HG03378 (cell line): ENCODE measurements around the gene PEX11A.

Source experiments
- ATAC-seq: cut with Tn5 transposase; IDR thresholded peaks from one replicate; pipeline ENCODE4 v1.9.1; 2021; ENCODE audit warnings: mild to moderate bottlenecking, moderate library complexity; ENCODE audit not compliant: unreplicated experiment

The PEX11A gene

DNA sequence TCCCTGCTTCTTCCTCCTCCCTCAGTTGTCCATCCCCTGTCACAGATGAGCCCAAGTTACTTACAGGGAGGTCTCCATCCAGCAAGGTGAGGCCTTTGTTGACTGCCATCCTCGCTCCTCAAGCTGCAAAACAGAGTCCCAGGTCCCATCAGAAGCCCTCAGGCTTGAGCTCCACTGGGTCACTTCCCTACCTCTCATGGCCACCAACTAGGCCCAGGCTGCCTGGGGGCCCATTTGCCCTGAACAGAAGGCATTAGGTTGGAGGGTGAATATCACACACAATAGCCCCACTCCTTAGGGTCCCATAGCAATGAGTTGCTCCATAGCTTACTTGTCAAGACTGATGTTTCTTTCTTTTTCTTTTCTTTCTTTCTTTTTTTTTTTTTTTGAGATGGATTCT lies 13.2 kb downstream of the PEX11A start:
- no peak for ATAC-seq

DNA sequence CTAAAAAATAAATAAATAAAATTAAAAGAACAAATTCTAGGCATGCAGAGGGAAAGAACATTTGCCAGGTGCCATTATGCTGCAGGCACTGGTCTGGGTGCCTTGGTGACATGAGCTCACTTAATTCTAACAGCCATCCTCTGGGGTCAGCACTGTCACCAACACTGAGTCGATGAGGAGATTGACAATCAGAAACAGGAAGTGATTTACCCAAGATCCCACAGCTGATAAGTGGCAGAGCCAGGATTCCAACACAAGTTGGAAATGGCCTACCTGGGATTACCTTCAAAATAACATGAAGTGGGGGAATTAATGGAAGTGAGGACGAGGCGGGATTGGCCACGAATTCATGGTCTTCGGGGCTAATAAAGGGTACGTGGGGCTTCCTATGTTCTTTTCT lies 14.9 kb downstream of the PEX11A start:
- no peak for ATAC-seq

DNA sequence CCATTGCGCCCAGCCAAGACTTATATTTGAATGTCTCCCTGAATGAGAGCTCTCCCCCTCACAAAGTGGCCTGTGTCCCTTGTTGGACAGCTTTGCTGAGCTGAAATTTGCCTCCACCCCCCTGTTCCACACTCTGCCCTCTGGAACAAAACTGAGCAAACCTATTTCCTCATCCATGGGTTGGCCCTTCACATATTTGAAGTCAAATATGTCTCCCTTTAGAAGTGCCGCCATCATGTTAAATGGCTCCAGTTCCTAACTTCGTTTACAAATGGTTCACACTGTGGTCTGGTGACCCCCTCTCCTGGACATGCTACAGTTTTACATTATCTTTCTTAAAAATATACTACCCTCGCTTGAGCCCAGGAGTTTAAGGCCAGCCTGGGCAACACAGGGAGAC lies 16.0 kb downstream of the PEX11A start:
- no peak for ATAC-seq

DNA sequence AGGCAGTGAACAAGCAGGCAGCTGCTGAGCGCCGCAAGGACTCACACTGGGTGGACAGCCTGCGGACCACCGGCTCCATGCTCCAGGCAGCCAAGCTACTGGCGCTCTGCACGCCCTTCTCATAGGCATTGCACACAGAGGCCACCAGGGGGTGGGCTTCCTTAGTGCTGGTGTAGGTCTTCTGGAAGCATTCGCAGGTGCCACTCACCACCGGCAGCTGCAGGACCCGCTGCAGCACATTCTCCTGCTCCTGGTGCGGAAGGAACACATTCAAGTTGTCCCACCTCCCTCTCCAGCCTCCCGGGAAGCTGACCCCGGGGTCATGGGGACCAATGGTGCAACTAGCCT lies 17.4 kb downstream of the PEX11A start:
- ATAC-seq: no peak

DNA sequence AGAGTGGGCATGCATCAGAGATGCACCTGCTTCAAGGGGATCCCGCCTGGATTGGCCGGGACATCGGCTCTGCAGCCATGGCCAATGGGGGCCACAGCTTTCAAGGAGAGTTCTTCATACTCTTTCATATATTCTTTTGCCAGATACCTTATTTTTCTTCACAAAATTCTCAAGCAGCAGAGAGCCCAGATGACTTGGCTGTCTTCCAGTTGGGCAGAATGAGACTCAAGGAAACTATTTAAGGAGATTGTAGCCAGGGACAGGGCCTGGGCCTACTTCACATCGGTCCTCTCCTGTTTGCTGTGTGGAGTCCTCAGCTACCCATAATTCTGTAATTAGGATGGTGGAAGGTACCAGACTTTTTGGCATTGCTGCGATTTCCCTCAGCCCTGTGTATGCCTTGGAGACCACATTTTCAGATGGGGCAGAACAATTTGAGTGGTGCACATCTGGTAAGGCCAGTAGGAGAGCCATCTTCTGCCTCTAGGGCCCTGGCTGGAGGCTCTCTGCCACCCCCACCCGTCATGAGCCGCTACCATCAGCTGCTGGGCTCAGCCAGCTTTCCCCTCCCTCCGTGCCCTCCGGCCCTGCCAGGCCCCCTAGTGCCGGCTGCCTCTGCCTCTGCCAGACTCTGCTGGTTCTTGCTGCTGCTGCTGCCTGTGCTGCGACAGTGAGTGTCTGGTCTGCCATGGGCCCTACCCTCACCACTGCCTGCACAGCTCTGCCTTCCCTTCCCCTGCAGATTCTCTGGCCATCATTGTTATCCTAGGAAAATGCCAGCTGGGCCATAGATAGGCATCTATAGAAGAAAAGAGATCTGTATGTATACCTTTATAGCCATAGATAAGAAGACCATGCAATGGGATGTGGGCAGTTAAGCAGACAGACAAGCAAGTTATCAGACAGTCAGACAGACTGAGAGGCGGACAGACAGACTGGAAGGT lies 18.1 kb downstream of the PEX11A start:
- ATAC-seq: no peak

DNA sequence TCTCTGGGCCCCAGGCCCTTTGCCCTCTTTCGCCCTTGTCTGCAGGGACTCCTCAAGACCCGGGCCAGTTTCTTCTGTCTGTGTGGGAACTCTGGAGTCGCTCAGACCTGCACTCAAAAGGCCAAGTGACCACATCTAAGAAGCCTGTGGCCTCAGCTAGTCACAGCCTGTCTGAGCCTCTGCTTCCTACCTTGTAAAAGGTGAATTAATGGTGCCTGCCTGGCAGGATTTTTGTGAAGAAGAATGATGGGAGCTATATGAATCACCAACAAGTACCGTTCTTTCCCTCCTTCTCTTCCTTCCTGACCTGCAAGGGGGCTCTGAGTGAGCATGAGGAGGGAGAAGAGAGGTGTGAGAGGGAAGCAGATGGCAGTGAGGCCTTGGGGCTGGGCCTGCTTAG lies 18.9 kb downstream of the PEX11A start:
- ATAC-seq: no peak

DNA sequence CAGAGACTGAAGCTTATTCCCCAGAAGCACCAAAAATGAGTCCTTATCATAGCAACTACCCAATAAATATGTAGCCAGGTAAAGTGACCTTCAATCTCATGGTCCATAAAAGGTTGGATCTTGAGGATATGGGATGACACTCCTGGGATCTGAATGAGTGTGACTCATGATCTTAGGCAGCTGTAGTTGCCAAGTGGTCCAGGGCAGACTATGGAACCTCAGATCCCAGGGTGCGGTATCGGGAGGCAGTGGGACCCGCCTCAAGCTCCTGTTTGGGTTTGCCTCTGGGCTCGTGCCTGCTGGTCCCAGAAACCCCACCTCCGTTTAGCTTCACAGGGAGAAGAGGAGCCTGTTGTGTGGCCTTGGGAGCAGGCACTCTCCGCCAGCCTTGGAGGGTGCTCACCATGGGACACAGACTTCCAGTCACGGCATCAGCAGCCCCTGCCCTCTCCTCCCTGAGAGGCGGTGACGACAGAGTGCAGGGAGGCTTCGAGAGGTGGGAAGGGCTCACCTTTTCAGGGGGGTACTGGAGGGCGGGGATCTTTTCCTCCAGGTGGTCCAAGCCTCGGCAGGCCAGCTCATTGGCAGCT lies 19.5 kb downstream of the PEX11A start:
- no peak for ATAC-seq

DNA sequence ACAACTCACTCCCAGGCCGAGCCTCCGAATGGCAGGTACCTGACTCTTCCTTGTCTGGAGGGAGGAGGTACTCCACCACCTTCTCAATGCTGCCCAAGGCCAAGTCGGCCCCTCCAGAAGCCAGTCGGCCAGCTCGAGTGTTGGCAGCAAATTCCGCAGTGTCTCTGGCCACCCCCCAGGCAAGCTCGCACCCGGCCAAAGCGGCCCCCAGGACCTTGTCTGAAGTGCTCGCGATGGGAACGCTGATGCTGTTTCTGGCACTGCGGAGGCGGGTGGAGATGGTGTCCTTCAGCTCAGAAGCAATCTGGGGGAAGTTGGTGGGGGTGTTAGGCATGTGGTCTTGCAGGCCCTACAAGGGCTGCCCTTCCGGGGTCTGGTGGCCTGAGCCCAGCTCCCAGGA lies 20.6 kb downstream of the PEX11A start:
- no peak for ATAC-seq

DNA sequence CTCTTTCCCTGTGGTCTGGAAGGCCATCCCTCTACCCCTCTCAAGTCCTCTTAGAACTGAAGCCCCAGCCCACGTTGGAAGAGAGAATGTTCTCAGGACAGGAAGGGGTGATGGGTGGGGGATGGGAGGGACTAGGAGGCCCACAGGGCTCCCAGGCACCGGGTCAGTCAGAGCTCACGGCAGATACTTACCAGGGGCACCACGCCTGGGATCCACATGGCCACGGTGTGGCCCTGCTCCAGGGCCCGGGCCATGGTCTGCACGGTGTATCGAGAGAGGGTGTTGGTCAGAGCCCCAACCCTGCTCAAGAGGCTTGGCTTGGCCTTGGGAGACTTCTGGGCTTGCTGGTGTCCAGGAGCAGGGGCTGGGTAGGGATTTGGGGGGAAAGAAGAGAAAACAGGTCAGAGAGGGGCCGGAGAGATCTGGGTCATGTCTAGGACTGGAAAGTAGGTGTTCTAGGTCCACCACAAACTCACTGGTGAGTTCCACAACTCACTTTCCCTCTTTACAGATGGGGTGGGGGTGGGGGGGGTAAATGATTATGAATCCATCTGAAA lies 21.2 kb downstream of the PEX11A start:
- no peak for ATAC-seq

DNA sequence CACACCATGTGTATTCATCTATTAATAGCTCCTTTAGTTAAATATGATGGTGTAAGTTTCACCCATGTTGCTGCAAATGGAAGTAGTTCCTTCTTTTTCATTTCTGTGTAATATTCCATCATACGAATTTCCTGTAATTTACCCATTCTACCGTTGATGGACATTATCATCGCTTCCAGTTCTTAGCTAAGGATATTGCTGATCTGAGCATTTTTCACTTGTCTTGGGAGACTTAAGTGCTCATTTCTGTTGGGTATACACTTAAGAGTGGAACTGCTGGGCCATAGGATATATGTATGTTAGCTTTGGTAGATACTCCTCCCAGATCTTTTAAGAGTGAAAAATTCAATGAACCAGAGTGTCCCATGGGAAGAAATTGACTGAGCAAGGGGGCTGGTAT lies 22.4 kb downstream of the PEX11A start:
- ATAC-seq: no peak

DNA sequence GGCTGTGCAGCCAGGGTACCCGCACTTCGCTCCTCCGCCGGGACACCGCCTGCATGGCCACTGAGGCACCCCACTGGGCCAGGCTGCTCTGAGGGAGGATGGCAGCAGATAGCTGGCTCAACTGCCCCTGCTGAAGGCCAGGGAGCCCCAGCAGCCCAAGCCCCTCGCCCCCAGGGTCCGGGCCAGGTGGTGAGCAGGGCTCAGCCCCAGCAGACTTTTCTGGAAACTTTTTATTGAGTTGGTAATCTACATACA lies 22.9 kb downstream of the PEX11A start:
- no peak for ATAC-seq

DNA sequence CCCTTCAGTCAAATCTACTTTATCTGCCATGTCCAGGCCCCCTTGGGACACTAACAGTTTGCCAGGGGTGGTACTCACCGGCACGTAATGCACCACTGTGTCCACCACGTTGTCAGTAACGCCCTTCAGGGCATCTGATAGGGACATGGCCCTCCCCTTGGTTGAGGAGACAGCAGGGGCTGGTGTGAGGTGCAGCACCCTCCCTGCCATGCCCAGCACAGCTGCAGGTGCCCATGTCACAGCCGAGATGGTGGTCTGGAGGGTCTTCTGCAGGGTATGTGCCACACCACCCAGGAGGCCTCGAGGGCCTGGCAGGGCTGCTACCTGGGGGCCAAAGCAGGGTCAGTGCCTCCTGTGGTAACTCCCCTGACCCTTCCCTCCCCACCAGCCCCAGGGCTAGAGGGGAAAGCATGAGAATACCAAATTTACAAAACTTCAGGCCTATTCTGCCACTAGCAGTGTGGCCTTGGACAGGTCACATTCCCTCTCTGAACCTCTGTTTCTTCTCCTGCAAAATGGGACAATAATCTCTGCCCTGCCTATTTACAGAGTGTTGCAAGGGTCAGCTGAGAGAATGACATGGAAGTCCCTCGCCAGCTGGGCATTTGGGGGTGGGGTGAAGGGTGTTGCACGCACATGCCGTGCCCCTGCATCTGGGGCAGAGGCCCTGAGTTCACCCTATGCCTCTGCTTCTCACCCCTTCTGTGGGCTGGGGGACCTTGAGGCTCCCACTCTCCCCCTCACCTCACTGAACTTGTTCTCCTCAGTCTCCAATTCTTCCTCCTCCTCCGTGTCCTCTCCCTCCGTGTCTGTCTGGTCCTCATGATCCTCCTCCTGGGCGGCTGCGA lies 23.5 kb downstream of the PEX11A start:
- ATAC-seq: no peak

DNA sequence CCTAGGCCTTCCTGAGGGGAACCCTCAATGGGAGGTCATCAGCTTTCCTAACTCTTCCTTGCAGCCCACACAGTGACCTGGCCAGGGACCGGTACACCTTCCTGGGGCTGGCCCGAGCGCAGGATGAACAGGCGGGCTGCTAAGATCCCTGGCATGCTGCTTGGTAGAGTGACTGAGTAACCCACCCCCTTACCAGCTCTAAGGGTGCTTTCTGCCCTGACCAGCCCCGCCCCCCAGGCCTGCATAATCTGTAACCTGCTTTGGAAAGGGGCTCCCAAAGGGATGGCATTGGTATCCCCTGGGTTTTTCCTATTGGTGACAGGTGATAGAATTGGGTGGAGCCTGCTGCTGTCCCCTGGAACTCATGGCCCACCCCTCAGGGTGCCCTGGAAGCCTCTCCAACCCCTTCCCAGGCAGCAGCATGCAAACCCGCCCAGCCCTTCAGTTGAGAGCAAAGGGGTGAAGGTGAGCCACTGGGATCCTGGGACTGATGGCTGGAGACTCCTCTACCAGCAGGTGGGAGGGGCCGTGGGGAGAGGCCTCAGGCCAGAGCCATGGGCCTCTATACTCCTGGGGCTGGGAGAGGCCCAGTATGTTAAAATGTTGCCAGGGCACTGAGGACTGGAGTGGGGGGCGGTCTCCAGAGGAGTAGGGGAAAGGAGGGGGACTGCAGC lies 24.2 kb downstream of the PEX11A start:
- no peak for ATAC-seq

DNA sequence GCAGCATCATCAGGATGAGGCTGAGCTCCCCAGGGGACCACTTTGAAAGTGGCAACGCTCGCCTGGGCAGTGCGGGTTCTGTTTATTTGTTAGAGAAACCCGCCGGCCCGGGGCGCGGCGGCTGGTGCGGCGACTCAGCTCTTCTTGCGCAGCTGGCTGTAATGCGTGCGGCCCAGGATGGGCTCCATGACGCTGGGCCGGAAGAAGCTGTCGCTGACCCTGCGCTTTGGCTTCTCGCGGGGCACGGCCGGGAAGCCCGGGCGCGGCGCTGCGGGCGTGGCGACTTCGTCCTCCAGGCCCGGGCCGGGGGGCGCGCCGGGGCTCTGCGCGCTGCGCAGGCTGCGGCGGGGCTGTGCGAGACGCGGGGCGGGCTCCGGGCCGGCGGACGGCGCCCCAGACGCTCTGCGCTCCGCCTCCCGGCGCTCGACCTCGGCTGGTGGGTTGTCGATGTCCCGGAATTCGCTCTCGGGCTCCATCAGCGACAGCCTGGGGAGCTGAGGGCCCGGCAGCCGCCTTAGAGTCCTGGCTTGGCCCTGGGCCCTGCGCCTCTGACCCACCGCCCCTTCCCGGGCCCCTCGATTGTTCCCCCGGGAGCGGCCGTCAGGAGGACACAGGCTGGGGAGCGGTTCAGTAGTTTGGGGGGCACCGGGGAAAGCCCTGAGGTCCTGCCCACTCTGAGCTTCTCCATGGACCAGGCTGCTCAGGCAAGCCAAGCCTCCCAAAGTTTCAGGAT lies 24.9 kb downstream of the PEX11A start:
- ATAC-seq: no peak

DNA sequence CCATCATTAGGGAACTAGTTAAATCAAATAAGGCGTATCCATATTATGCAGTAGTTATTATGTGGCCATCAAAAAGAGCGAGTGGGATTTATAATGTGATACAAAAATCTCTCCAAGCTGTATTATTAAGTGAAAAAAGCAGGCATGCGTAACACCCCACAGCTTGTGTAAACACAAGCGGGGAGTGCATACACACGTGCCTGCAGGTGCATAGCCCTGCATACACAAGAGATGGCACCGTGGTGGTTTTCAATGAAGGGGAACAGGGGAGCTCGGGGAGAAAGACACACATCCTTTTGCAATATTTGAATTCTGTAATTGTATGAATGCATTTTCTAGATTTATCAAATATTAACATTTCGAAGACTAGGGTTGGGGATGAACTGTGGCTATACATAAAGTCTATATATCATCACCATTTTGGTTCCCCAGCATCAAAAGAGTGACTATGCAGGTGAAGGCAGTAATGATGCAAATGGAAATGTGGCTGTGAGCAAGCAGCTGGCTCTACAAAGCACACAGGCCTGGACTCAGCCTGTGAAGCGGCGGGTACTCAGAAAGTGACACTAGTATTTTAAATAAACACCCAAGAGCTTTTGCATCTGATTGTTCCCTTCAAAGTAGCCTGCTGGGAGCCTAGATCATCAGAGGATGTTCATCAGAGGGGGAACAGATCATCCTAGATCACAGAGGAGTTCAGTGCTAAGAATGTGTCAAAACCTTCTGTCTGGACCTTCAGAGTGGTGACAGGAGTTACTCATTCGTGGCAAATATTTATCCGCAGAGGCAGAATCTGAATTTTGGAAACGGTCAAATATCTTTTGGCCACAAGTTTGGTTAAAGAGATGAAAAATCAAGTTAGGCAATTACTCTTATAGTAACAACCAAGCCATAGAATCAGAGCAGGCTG lies 25.9 kb downstream of the PEX11A start:
- no peak for ATAC-seq

DNA sequence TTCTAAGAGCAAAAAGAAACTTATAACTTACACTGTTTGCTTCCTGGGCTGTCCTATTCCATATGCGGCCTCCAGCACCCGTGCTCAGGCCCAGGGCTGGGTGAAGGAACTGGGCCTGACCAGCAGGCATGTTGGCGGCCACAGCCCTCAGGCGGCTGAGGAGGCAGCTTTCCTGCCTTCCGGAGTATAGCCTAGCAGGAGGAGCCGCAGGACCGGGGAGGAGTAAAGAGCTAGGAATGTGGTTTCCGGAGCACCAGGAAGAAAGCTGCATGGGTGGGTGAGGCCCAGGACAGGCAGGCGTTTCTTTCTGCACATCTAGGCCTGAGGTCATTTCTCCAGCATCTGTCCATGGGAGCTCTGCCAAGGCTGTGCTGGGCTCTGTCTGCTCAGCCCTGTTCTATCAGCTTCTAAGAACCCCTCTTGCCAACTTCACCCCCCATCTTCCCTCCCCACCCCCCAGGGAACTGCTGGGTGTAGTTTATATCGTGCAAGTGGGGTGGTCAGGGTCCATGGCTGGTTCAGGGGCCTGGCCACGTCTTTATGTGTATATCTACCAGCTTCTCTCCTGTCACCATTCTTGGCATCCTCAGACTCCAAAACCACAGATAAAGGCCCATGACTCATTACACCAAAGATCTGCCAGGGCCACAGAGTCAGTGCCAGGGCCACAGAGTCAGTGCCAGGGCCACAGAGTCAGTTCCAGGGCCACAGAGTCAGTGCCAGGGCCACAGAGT lies 27.5 kb downstream of the PEX11A start:
- no peak for ATAC-seq

DNA sequence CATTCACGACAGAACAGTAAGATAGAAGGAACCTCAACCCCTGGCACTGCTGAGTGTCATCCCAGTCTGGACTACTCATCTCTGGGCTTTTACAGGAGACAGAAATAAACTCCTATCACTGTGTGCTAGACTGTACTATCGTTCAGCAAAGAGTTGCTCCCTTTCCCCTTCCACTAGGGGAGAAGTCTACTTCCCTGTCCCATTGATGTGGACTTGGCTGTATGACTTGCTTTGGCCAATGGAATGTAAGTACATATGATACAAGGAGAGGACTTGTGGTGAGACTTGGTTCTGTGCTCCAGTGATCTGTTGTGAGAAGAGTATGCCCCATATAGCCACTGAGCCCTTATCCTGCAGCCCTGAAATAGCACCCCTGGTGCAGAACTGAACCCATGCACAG lies 30.0 kb downstream of the PEX11A start:
- ATAC-seq: no peak

DNA sequence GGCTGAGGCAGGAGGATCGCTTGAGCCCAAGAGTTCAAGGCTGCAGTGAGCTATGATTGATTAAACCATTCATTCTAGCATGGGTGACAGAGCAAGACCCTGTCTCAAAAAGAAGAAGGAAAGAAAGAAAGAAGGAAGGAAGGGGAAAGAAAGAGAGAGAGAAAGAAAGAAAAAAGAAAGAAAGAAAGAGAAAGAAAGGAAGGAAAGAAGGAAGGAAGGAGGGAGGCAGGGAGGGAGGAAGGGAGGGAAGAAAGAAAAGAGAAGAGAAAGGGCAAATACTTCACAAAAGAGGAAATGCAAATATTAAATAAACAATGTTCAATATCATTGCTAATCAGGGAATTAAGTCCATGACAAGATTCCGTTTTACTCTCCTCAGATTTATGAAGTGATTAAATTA lies 31.3 kb downstream of the PEX11A start:
- no peak for ATAC-seq

DNA sequence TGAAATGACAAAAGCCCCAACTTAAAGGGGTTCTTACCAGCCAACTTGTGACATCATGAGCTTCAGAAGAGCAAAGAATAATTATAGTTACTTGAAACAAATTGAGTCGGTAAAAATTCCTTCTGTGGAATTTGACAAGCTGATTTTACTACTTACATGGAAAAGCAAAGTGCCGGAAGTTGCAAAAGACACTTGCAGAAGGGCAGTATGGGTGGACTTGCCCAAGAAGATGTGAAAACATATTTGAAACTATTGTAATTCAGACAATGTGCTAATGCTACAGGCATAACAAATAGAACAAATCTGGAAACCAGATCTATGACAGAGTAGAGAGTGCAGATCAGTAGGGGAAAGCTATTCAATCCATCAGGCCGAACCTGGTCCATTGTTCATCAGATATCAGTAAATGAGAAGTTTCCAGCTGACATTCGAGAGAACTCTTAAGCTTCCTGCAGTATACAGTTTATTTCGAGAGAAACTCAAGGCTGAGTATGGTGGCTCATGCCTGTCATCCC lies 32.8 kb downstream of the PEX11A start:
- no peak for ATAC-seq
